ENCODE measurements around the gene PNPLA2. TPM values are rescaled to one million over a fixed set of nuclear protein-coding genes. Genes with fewer than 3 reads are reported as not detected.

PNPLA2 gene
- total RNA-seq, 1 experiment from 2014 or later, result 66.5 TPM

- CTCF ChIA-PET, result no interaction called here
- ATAC-seq, result no peak
- H3K4me3 Mint-ChIP-seq, result no peak overlapping the region
- H3K27me3 Mint-ChIP-seq (ENCODE audit: low read depth), result peaks cover 14% of the 10 kb centered on the region
- POLR2A ChIA-PET, result no interaction called here
- TF ChIP-seq SOX15 (CRISPR knock-in tag; IDR thresholded peaks at IDR 0.05) (no peak), ZNF263 (CRISPR knock-in tag; IDR thresholded peaks at IDR 0.05; ENCODE audit: low read depth) (no peak), RELA (CRISPR knock-in tag; IDR thresholded peaks at IDR 0.05; ENCODE audit: borderline replicate concordance) (no peak), ATF1 (CRISPR knock-in tag; IDR thresholded peaks at IDR 0.05) (no peak), ZNF396 (CRISPR knock-in tag; IDR thresholded peaks at IDR 0.05; ENCODE audit: borderline replicate concordance) (no peak), ZNF423 (CRISPR knock-in tag; IDR thresholded peaks at IDR 0.05) (no peak), E2F4 (CRISPR knock-in tag; IDR thresholded peaks at IDR 0.05; ENCODE audit: borderline replicate concordance, low read depth) (no peak), ZNF219 (CRISPR knock-in tag; IDR thresholded peaks at IDR 0.05; ENCODE audit: borderline replicate concordance) (no peak), NR1H2 (CRISPR knock-in tag; IDR thresholded peaks at IDR 0.05) (no peak), JAZF1 (CRISPR knock-in tag; IDR thresholded peaks at IDR 0.05) (no peak), NFYB (CRISPR knock-in tag; conservative IDR thresholded peaks at IDR 0.05; ENCODE audit: low read depth) (no peak), FOXK1 (CRISPR knock-in tag; IDR thresholded peaks at IDR 0.05) (no peak), FOXP1 (CRISPR knock-in tag; IDR thresholded peaks at IDR 0.05; ENCODE audit: borderline replicate concordance) (no peak), ZNF121 (CRISPR knock-in tag; IDR thresholded peaks at IDR 0.05) (no peak), TP53 (CRISPR knock-in tag; IDR thresholded peaks at IDR 0.05) (no peak)
- TF ChIP-seq, protein P1, sequence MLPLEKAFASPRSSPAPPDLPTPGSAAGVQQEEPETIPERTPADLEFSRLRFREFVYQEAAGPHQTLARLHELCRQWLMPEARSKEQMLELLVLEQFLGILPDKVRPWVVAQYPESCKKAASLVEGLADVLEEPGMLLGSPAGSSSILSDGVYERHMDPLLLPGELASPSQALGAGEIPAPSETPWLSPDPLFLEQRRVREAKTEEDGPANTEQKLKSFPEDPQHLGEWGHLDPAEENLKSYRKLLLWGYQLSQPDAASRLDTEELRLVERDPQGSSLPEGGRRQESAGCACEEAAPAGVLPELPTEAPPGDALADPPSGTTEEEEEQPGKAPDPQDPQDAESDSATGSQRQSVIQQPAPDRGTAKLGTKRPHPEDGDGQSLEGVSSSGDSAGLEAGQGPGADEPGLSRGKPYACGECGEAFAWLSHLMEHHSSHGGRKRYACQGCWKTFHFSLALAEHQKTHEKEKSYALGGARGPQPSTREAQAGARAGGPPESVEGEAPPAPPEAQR (CRISPR knock-in tag; IDR thresholded peaks at IDR 0.05), result no peak
- TF ChIP-seq, protein P2, sequence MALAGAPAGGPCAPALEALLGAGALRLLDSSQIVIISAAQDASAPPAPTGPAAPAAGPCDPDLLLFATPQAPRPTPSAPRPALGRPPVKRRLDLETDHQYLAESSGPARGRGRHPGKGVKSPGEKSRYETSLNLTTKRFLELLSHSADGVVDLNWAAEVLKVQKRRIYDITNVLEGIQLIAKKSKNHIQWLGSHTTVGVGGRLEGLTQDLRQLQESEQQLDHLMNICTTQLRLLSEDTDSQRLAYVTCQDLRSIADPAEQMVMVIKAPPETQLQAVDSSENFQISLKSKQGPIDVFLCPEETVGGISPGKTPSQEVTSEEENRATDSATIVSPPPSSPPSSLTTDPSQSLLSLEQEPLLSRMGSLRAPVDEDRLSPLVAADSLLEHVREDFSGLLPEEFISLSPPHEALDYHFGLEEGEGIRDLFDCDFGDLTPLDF (CRISPR knock-in tag; IDR thresholded peaks at IDR 0.05), result no peak
- no peak overlapping the region for H3K27ac Mint-ChIP-seq
- H3K4me1 Mint-ChIP-seq, result peaks cover 33% of the 10 kb centered on the region
- H3K9me3 Mint-ChIP-seq, result no peaks in the 10 kb centered on the region
- peaks cover 13% of the 10 kb centered on the region for H3K36me3 Mint-ChIP-seq
- DNase-seq (ENCODE audit: low spot score), result no peak
Observed at GRCh38 chr11:836274-836673, 17.6 kb downstream of the PNPLA2 start.

GRCh38 chr11:836700-837099 is 18.0 kb downstream of the PNPLA2 start:
- H3K4me1 Mint-ChIP-seq, result peaks cover 32% of the 10 kb centered on the region
- no peak overlapping the region for H3K27ac Mint-ChIP-seq
- CTCF ChIA-PET, result interaction anchor here (1.7 kb wide), 1 partner anchor 12 kb away, joined by 4 read pairs; no protein-coding TSS in a partner anchor
- peaks cover 13% of the 10 kb centered on the region for H3K36me3 Mint-ChIP-seq
- peaks cover 10% of the 10 kb centered on the region for H3K27me3 Mint-ChIP-seq (ENCODE audit: low read depth)
- H3K9me3 Mint-ChIP-seq, result no peaks in the 10 kb centered on the region
- DNase-seq (ENCODE audit: low spot score), result no peak
- no peak overlapping the region for H3K4me3 Mint-ChIP-seq
- POLR2A ChIA-PET, result interaction anchor here (0.7 to 1.0 kb wide), 2 partner anchors 16 to 32 kb away, joined by 3 to 6 read pairs; no protein-coding TSS in a partner anchor
- TF ChIP-seq, protein P3, sequence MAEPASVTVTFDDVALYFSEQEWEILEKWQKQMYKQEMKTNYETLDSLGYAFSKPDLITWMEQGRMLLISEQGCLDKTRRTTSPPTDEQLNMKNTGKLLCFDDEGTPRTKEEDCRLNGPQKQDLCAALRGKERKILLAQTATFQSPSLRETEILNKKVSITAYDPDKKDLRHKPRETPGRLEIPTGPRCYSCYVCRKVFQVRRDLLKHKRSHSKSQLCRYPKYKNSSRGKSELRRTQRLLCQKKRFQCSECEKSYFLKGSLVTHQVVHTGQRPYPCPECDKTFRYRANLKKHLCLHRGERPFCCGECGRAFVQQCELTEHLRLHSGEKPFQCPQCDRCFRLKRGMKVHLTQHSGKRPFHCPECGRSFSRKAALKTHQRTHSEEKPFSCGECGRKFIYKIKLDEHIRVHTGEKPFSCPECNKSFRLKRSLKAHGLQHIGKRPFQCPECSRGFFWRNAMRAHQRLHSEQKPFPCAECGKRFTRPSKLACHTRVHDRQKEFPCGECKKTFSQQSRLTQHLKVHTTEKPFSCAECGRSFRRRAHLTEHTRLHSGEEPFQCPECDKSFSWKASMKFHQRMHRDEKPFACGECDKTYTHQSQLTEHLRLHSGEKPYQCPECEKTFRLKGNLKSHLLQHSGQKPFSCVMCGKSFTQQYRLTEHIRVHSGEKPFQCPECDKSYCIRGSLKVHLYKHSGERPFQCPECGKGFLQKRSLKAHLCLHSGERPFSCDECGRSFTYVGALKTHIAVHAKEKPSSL (CRISPR knock-in tag; conservative IDR thresholded peaks at IDR 0.05), result no peak
- TF ChIP-seq USF1 (CRISPR knock-in tag; IDR thresholded peaks at IDR 0.05) (no peak), SOX15 (CRISPR knock-in tag; IDR thresholded peaks at IDR 0.05) (no peak), KAT7 (CRISPR knock-in tag; IDR thresholded peaks at IDR 0.05; ENCODE audit: borderline replicate concordance) (no peak), ZNF396 (CRISPR knock-in tag; IDR thresholded peaks at IDR 0.05; ENCODE audit: borderline replicate concordance) (no peak), CDX4 (CRISPR knock-in tag; IDR thresholded peaks at IDR 0.05; ENCODE audit: borderline replicate concordance) (no peak), CBFB (CRISPR knock-in tag; IDR thresholded peaks at IDR 0.05; ENCODE audit: low read depth) (no peak)
- TF ChIP-seq, protein P4, sequence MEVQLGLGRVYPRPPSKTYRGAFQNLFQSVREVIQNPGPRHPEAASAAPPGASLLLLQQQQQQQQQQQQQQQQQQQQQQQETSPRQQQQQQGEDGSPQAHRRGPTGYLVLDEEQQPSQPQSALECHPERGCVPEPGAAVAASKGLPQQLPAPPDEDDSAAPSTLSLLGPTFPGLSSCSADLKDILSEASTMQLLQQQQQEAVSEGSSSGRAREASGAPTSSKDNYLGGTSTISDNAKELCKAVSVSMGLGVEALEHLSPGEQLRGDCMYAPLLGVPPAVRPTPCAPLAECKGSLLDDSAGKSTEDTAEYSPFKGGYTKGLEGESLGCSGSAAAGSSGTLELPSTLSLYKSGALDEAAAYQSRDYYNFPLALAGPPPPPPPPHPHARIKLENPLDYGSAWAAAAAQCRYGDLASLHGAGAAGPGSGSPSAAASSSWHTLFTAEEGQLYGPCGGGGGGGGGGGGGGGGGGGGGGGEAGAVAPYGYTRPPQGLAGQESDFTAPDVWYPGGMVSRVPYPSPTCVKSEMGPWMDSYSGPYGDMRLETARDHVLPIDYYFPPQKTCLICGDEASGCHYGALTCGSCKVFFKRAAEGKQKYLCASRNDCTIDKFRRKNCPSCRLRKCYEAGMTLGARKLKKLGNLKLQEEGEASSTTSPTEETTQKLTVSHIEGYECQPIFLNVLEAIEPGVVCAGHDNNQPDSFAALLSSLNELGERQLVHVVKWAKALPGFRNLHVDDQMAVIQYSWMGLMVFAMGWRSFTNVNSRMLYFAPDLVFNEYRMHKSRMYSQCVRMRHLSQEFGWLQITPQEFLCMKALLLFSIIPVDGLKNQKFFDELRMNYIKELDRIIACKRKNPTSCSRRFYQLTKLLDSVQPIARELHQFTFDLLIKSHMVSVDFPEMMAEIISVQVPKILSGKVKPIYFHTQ (CRISPR knock-in tag; IDR thresholded peaks at IDR 0.05), result no peak
- TF ChIP-seq, protein P5, sequence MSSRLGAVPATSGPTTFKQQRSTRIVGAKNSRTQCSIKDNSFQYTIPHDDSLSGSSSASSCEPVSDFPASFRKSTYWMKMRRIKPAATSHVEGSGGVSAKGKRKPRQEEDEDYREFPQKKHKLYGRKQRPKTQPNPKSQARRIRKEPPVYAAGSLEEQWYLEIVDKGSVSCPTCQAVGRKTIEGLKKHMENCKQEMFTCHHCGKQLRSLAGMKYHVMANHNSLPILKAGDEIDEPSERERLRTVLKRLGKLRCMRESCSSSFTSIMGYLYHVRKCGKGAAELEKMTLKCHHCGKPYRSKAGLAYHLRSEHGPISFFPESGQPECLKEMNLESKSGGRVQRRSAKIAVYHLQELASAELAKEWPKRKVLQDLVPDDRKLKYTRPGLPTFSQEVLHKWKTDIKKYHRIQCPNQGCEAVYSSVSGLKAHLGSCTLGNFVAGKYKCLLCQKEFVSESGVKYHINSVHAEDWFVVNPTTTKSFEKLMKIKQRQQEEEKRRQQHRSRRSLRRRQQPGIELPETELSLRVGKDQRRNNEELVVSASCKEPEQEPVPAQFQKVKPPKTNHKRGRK (CRISPR knock-in tag; IDR thresholded peaks at IDR 0.05; ENCODE audit: borderline replicate concordance), result no peak
- ATAC-seq, result no peak
